ENCODE measurements around the gene RSRP1. TPM values are rescaled to one million over a fixed set of nuclear protein-coding genes. Genes with fewer than 3 reads are reported as not detected.

Gene RSRP1
- polyA plus RNA-seq, 1 donor: 176 TPM

DNA sequence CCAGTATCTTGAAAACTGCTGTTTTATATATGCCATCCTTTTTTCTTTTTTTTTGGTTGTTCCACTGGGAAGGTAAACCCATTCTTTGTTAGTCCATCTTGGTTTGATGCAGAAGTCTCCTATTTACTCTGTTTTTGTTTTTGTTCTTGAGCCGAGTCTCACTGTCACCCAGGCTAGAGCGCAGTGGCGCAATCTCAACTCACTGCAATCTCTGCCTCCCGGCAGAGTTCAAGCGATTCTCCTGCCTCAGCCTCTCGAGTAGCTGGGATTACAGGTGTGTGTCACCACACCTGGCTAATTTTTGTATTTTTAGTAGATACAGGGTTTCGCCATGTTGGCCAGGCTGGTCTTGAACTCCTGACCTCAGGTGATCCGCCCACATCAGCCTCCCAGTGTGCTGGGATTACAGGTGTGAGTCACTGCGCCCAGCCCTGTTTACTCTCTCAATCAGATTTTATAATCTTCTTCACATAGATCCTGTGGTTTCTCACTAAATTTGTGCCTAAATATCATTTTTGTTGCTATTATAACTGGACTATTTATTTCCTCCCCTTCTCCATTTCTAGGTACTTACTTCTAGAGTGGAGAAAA, 27.5 kb downstream of the RSRP1 start:
- Histone ChIP-seq H3K4me1 (ENCODE audit: control insufficient read depth, insufficient read depth, low read length) (no peaks in the 10 kb centered on the region), H3K4me3 (ENCODE audit: low read length) (no peak overlapping the region), H3K9me3 (ENCODE audit: control insufficient read depth, low read depth, low read length) (no peaks in the 10 kb centered on the region), H3K27me3 (ENCODE audit: control insufficient read depth, insufficient read depth, low read length) (no peaks in the 10 kb centered on the region), H3K27ac (ENCODE audit: low read length) (no peak overlapping the region), H3K36me3 (ENCODE audit: control insufficient read depth, insufficient read depth, low read length) (peaks cover 37% of the 10 kb centered on the region)
- WGBS (ENCODE audit: insufficient coverage, low lambda C conversion rate): no CpG with 5 or more reads among the region's 9 CpGs
- DNase-seq: no peak

DNA sequence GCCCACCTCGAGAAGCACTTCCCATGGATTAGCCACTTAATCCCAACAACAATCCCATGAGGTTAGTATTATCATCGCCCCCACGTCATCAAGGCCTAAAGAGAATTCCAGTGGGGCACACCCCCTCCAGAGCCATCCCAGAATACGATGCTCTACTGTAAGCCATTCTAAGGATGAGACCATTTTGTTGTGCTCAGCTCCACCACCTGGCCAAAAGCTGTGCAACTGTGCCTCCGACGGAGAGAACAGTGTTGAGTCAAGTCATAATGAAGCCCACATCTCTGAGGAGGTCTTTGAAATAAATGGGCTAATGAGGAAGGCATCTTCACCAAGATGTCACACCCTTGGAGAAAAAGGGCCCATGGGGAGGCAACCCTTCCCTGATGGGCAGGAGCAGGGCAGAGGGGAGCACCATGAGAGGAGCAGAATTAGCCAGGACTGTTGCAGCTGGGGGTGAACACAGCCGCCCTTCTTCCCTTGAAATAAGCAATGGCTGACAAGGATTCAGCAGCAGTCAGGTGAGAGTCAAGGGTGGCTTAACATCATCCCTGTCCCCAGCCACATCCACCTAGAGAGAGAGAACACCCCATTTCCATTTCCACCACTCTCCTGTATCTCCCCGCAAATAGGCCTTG, 29.5 kb downstream of the RSRP1 start:
- no peak overlapping the region for H3K27ac ChIP-seq (ENCODE audit: low read length)
- H3K9me3 ChIP-seq (ENCODE audit: control insufficient read depth, low read depth, low read length): no peaks in the 10 kb centered on the region
- H3K4me3 ChIP-seq (ENCODE audit: low read length): no peak overlapping the region
- WGBS (ENCODE audit: insufficient coverage, low lambda C conversion rate): 80% methylated on average over 2 of the region's 8 CpGs
- DNase-seq: no peak
- no peaks in the 10 kb centered on the region for H3K27me3 ChIP-seq (ENCODE audit: control insufficient read depth, insufficient read depth, low read length)
- H3K36me3 ChIP-seq (ENCODE audit: control insufficient read depth, insufficient read depth, low read length): peaks cover 19% of the 10 kb centered on the region
- no peaks in the 10 kb centered on the region for H3K4me1 ChIP-seq (ENCODE audit: control insufficient read depth, insufficient read depth, low read length)

- no peak overlapping the region for H3K4me3 ChIP-seq (ENCODE audit: low read length)
- peaks cover 16% of the 10 kb centered on the region for H3K36me3 ChIP-seq (ENCODE audit: control insufficient read depth, insufficient read depth, low read length)
- no peak for DNase-seq
- H3K27me3 ChIP-seq (ENCODE audit: control insufficient read depth, insufficient read depth, low read length): no peaks in the 10 kb centered on the region
- WGBS (ENCODE audit: insufficient coverage, low lambda C conversion rate): no CpG with 5 or more reads among the region's 3 CpGs
- H3K4me1 ChIP-seq (ENCODE audit: control insufficient read depth, insufficient read depth, low read length): no peaks in the 10 kb centered on the region
- no peaks in the 10 kb centered on the region for H3K9me3 ChIP-seq (ENCODE audit: control insufficient read depth, low read depth, low read length)
- no peak overlapping the region for H3K27ac ChIP-seq (ENCODE audit: low read length)
Observed at GRCh38 chr1:25217015-25217414, 30.2 kb downstream of the RSRP1 start.

DNA sequence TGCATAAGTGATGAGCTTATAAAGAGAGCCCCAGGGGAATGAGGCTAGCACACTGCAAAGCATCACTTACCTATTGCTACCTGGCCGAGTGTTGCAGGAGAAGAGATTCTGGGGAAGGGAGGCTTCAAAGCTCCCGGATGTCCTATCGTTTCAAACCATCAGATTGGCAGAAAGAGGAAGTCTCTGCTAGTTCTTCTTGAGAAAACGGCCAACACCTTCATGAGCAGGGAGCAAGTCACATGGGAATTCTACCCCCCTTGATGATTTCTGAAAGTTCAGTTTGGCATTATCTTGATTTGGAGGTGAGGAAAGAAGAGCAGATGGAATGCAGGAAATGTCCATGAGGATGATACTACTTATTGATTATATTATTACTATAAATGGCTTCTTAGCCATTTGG, 31.1 kb downstream of the RSRP1 start:
- Histone ChIP-seq H3K36me3 (ENCODE audit: control insufficient read depth, insufficient read depth, low read length) (peaks cover 7% of the 10 kb centered on the region), H3K27ac (ENCODE audit: low read length) (no peak overlapping the region), H3K4me3 (ENCODE audit: low read length) (no peak overlapping the region), H3K27me3 (ENCODE audit: control insufficient read depth, insufficient read depth, low read length) (no peaks in the 10 kb centered on the region), H3K4me1 (ENCODE audit: control insufficient read depth, insufficient read depth, low read length) (no peaks in the 10 kb centered on the region), H3K9me3 (ENCODE audit: control insufficient read depth, low read depth, low read length) (no peaks in the 10 kb centered on the region)
- WGBS (ENCODE audit: insufficient coverage, low lambda C conversion rate): no CpG with 5 or more reads among the region's 4 CpGs
- DNase-seq: no peak

GRCh38 chr1:25212725-25213124, 34.5 kb downstream of the RSRP1 start:
- H3K9me3 ChIP-seq (ENCODE audit: control insufficient read depth, low read depth, low read length): no peaks in the 10 kb centered on the region
- peaks cover 11% of the 10 kb centered on the region for H3K4me1 ChIP-seq (ENCODE audit: control insufficient read depth, insufficient read depth, low read length)
- no peaks in the 10 kb centered on the region for H3K36me3 ChIP-seq (ENCODE audit: control insufficient read depth, insufficient read depth, low read length)
- 92% methylated on average over 2 of the region's 5 CpGs for WGBS (ENCODE audit: insufficient coverage, low lambda C conversion rate)
- H3K27me3 ChIP-seq (ENCODE audit: control insufficient read depth, insufficient read depth, low read length): no peaks in the 10 kb centered on the region
- DNase-seq: no peak
- no peak overlapping the region for H3K4me3 ChIP-seq (ENCODE audit: low read length)
- no peak overlapping the region for H3K27ac ChIP-seq (ENCODE audit: low read length)

- WGBS (ENCODE audit: insufficient coverage, low lambda C conversion rate): 0% methylated on average over 1 of the region's 3 CpGs
- H3K27ac ChIP-seq (ENCODE audit: low read length): no peak overlapping the region
- DNase-seq: no peak
Observed at GRCh38 chr1:25210728-25211127, 36.5 kb downstream of the RSRP1 start.

GRCh38 chr1:25209516-25209915, 37.7 kb downstream of the RSRP1 start:
- Histone ChIP-seq H3K36me3 (ENCODE audit: control insufficient read depth, insufficient read depth, low read length) (no peaks in the 10 kb centered on the region), H3K27me3 (ENCODE audit: control insufficient read depth, insufficient read depth, low read length) (no peaks in the 10 kb centered on the region), H3K9me3 (ENCODE audit: control insufficient read depth, low read depth, low read length) (no peaks in the 10 kb centered on the region), H3K4me1 (ENCODE audit: control insufficient read depth, insufficient read depth, low read length) (peaks cover 20% of the 10 kb centered on the region), H3K27ac (ENCODE audit: low read length) (no peak overlapping the region), H3K4me3 (ENCODE audit: low read length) (no peak overlapping the region)
- DNase-seq: no peak
- 80% methylated on average over 1 of the region's 4 CpGs for WGBS (ENCODE audit: insufficient coverage, low lambda C conversion rate)

More at GRCh38 chr1:25210728-25211127, 36.5 kb downstream of the RSRP1 start:
- Histone ChIP-seq H3K36me3 (ENCODE audit: control insufficient read depth, insufficient read depth, low read length) (no peaks in the 10 kb centered on the region), H3K4me1 (ENCODE audit: control insufficient read depth, insufficient read depth, low read length) (peaks cover 20% of the 10 kb centered on the region), H3K9me3 (ENCODE audit: control insufficient read depth, low read depth, low read length) (no peaks in the 10 kb centered on the region), H3K27me3 (ENCODE audit: control insufficient read depth, insufficient read depth, low read length) (no peaks in the 10 kb centered on the region), H3K4me3 (ENCODE audit: low read length) (no peak overlapping the region)

DNA sequence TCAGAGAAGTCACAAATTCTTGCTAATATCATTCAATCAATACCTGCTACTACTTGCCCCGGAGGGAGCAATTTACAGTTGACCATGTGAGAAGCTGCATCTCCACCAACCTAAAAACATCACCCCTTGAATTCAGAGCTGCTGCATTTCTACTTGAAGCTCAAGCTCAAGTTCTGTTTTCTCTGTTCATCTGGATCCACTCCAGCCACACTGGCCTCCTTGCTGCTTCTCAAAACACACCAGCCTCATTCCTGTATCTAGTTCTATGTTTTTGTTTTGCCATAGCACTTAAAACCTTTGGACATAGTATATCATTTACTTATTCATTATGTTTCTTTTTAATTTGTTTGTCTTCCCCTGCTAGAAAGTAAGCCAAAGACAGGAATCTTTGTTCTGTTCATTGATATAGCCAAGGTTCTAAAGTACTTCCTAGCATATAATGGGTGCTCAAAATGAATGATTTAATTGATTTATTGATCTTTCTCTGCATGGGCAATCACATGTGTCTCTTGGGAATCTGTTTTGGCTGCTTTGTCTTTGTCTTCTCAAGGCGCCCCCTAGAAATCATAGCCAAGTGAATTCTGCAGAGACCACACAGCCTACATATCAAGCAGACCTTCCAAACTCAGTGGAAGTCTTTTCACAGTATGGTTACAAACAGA, 38.6 kb downstream of the RSRP1 start:
- Histone ChIP-seq H3K36me3 (ENCODE audit: control insufficient read depth, insufficient read depth, low read length) (no peaks in the 10 kb centered on the region), H3K27ac (ENCODE audit: low read length) (no peak overlapping the region), H3K4me3 (ENCODE audit: low read length) (no peak overlapping the region), H3K4me1 (ENCODE audit: control insufficient read depth, insufficient read depth, low read length) (peaks cover 20% of the 10 kb centered on the region), H3K27me3 (ENCODE audit: control insufficient read depth, insufficient read depth, low read length) (no peaks in the 10 kb centered on the region), H3K9me3 (ENCODE audit: control insufficient read depth, low read depth, low read length) (no peaks in the 10 kb centered on the region)
- DNase-seq: no peak
- 17% methylated on average over 1 of the region's 2 CpGs for WGBS (ENCODE audit: insufficient coverage, low lambda C conversion rate)

DNA sequence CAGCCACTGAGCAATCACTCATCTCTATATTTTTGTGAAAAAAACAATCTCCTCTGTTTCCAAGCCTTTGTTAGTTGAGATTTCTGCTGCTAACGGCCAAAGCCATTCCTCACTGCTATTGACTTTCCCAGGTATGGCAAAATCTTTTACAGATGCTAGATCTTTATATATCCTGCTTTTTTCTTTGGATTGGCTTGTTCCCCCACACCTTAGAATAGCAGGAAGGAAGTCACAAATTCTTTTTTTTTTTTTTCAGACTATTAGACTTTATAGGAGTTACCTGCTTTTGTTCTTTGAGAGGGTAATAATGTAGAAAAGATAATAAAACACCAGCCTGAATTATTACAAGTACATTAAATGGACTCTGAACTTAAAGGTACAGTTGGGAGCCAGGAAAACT, 39.2 kb downstream of the RSRP1 start:
- Histone ChIP-seq H3K36me3 (ENCODE audit: control insufficient read depth, insufficient read depth, low read length) (no peaks in the 10 kb centered on the region), H3K27ac (ENCODE audit: low read length) (peak overlapping the region; percentile 60), H3K9me3 (ENCODE audit: control insufficient read depth, low read depth, low read length) (no peaks in the 10 kb centered on the region), H3K4me3 (ENCODE audit: low read length) (no peak overlapping the region), H3K4me1 (ENCODE audit: control insufficient read depth, insufficient read depth, low read length) (peaks cover 20% of the 10 kb centered on the region), H3K27me3 (ENCODE audit: control insufficient read depth, insufficient read depth, low read length) (no peaks in the 10 kb centered on the region)
- WGBS (ENCODE audit: insufficient coverage, low lambda C conversion rate): no CpG with 5 or more reads among the region's 1 CpG
- DNase-seq: peak in 1 of 2 donors; percentile 54

DNA sequence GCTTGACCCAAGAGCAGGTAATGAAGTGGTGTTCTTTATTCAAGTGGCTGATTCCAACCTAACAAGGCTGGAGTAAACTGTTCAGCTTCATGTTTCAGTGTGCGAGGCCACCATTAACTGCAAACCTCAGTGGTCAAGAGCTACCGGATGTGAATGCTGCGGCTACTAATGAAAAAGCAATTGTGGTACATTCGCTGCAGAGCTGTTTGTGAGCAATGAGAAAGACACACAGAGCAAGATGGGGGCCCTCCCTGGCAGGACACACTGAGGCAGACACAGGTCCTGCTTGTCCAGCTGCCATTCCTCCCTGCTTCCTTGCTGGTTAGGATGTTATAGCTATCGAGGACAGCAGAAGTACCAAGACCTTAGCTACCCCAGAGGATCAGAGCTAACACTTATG, 41.1 kb downstream of the RSRP1 start:
- Histone ChIP-seq H3K36me3 (ENCODE audit: control insufficient read depth, insufficient read depth, low read length) (no peaks in the 10 kb centered on the region), H3K27ac (ENCODE audit: low read length) (no peak overlapping the region), H3K4me1 (ENCODE audit: control insufficient read depth, insufficient read depth, low read length) (peaks cover 20% of the 10 kb centered on the region), H3K9me3 (ENCODE audit: control insufficient read depth, low read depth, low read length) (no peaks in the 10 kb centered on the region), H3K27me3 (ENCODE audit: control insufficient read depth, insufficient read depth, low read length) (no peaks in the 10 kb centered on the region), H3K4me3 (ENCODE audit: low read length) (no peak overlapping the region)
- DNase-seq: no peak
- no CpG with 5 or more reads among the region's 5 CpGs for WGBS (ENCODE audit: insufficient coverage, low lambda C conversion rate)
